Thyroid gland (tissue), 4 donors: Measurements from ENCODE around the gene MAP3K7CL. TPM values are rescaled to one million over a fixed set of nuclear protein-coding genes. Genes with fewer than 3 reads are reported as not detected.

Experiments
- DNase-seq, 2 donors: peaks; one replicate each; pipeline ENCODE4 v3.0.0-alpha.2; 2019
- H3K27ac ChIP-seq, 3 donors: fragments of 200-600 bp; sonication (generic); 1 replicate in 2 of 3; 2 replicates in 1 of 3; pipeline ENCODE4 v1.5.1; 2016 to 2019; ENCODE audit warnings: mild to moderate bottlenecking in 1 of 3, moderate library complexity in 1 of 3
- H3K27me3 ChIP-seq: fragments of 200-600 bp; sonication (generic); one replicate; pipeline ENCODE4 v1.5.1; 2019
- H3K36me3 ChIP-seq, 2 donors: fragments of 200-600 bp; sonication (generic); one replicate each; pipeline ENCODE4 v1.5.1; 2016 to 2019
- H3K4me1 ChIP-seq, 2 donors: fragments of 200-600 bp; sonication (generic); one replicate each; pipeline ENCODE4 v1.5.1; 2017 to 2019
- H3K4me3 ChIP-seq, 3 donors: fragments of 200-600 bp; sonication (generic); replicated peaks in 1 of 3; 1 replicate in 2 of 3; 2 replicates in 1 of 3; pipeline ENCODE4 v1.5.1; 2016; ENCODE audit warnings: mild to moderate bottlenecking in 1 of 3
- H3K9me3 ChIP-seq: fragments of 200-600 bp; sonication (generic); one replicate; pipeline ENCODE4 v1.5.1; 2017
- POLR2A ChIP-seq, 2 donors: fragments of 450-650 bp; IDR thresholded peaks; one replicate each; pipeline ENCODE4 v1.6.1; 2017; ENCODE audit warnings: antibody characterized with exemption in 2 of 2, mild to moderate bottlenecking in 2 of 2, moderate library complexity in 1 of 2
- WGBS, 2 donors: methylation state at CpG; one replicate each; pipeline ENCODE4 v1.1.5; 2017; 5-methylcytosine and 5-hydroxymethylcytosine counted together
- intact Hi-C: fragments of 100-400 bp; cut with DNase I; formaldehyde crosslinking; loops from one replicate; pipeline ENCODE4 v1.15.1; 2023
- total RNA-seq, 4 donors: library from RNA; depleted of rRNA; stranded (reverse); fragments of >200 nt; gene quantifications; one replicate each; pipeline ENCODE4 v1.2.3, GENCODE V29; 2016
- TF ChIP-seq, protein P1 (sequence below), 6 experiments: fragments of 200-600 bp in 3 of 6; fragments of 450-650 bp in 3 of 6; sonication (generic) in 3 of 6; IDR thresholded peaks; one replicate each; pipeline ENCODE4 v1.5.1; 2016 to 2019; ENCODE audit warnings: antibody characterized with exemption in 6 of 6, mild to moderate bottlenecking in 2 of 6, inconsistent platforms in 1 of 6, moderate library complexity in 1 of 6

MAP3K7CL gene
- total RNA-seq, 4 donors from 2014 or later = 4.1 to 8.0 (median 4.9) TPM

DNA sequence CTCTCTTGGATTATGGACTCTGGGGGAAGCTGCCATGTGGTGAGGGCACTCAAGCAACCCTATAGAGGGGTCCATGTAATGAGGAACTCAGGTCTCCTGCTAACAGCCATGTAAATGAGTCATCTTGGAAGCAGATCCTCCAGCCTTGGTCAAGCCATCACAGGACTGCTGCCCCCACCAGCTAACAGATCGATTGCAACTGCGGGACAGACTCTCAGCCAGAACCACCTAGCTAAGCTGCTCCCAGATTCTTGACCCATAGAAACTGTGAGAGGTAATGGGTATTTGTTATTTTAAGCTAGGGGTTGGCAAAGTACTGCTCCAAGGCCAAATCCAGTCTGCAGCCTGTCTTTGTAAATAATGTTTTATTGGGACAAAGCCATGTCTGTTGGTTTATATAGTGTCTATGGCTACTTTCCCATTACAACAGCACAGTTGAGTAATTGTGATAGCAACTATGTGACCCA lies 27.6 kb upstream of the MAP3K7CL start:
- WGBS, 2 donors = 94% methylated on average over 2 of the region's 2 CpGs; no CpG with 5 or more reads in 1 of the 2 donors
- DNase-seq = no peak
- intact Hi-C loops = no loop called here
- no peaks in the 10 kb centered on the region for H3K27me3 ChIP-seq
- TF ChIP-seq, protein P1, sequence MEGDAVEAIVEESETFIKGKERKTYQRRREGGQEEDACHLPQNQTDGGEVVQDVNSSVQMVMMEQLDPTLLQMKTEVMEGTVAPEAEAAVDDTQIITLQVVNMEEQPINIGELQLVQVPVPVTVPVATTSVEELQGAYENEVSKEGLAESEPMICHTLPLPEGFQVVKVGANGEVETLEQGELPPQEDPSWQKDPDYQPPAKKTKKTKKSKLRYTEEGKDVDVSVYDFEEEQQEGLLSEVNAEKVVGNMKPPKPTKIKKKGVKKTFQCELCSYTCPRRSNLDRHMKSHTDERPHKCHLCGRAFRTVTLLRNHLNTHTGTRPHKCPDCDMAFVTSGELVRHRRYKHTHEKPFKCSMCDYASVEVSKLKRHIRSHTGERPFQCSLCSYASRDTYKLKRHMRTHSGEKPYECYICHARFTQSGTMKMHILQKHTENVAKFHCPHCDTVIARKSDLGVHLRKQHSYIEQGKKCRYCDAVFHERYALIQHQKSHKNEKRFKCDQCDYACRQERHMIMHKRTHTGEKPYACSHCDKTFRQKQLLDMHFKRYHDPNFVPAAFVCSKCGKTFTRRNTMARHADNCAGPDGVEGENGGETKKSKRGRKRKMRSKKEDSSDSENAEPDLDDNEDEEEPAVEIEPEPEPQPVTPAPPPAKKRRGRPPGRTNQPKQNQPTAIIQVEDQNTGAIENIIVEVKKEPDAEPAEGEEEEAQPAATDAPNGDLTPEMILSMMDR (IDR thresholded peaks at IDR 0.05) = no peak
- no peak for TF ChIP-seq POLR2A (IDR thresholded peaks at IDR 0.05)
- H3K36me3 ChIP-seq = no peaks in the 10 kb centered on the region
- no peak overlapping the region for H3K27ac ChIP-seq
- H3K9me3 ChIP-seq = no peaks in the 10 kb centered on the region
- H3K4me1 ChIP-seq = no peaks in the 10 kb centered on the region
- H3K4me3 ChIP-seq = no peak overlapping the region

DNA sequence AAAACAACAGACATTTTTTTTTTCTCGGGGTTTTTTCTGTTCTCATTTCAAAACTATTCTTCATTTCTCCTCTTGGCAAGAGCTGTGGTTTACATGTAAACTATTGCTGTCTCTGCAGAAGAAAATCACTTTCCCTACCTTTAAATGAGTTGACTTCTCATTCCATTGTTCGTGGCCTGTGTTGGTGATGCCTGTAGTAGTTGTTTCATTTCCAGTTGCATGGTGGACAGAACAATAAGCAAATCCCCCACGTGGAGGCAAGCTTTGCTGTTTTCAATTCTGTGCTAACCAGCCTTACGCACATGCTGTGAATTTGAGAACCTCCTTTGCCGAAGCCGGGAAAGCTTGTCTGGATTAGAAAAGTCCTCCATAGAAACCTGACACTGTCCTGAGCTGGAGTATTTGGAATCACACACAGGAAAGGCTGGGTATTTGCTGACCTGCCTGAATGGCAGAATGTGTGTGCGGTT lies 26.2 kb upstream of the MAP3K7CL start:
- H3K4me3 ChIP-seq = no peak overlapping the region
- intact Hi-C loops = no loop called here
- no peaks in the 10 kb centered on the region for H3K4me1 ChIP-seq
- no peaks in the 10 kb centered on the region for H3K36me3 ChIP-seq
- H3K27me3 ChIP-seq = no peaks in the 10 kb centered on the region
- TF ChIP-seq POLR2A (IDR thresholded peaks at IDR 0.05) = no peak
- TF ChIP-seq, protein P1 (IDR thresholded peaks at IDR 0.05) = no peak
- H3K9me3 ChIP-seq = no peaks in the 10 kb centered on the region
- no peak for DNase-seq
- WGBS, 2 donors = 65 to 66% methylated on average over 7 of the region's 7 CpGs
- H3K27ac ChIP-seq = no peak overlapping the region

DNA sequence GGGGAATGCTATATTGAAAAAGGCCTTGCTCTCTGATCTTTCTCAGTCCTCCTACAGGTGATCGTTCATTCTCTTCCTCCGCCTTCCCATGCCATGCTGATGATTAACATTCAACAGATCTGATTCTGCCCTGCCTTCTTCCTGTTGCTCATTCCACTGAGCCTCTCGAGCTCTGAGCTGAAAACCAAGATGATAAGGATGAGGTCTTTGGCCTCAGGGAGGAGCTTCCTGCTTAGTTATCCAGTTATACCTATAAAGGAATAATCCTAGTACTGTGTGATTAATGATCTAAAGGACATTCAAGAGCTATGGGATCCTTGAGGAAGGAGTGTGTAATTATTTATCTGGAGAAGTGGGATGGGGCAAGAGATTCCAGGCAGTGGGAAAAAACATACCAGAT lies 25.2 kb upstream of the MAP3K7CL start:
- no peak for TF ChIP-seq POLR2A (IDR thresholded peaks at IDR 0.05)
- TF ChIP-seq, protein P1 (IDR thresholded peaks at IDR 0.05) = no peak
- intact Hi-C loops = no loop called here
- Histone ChIP-seq H3K27ac (no peak overlapping the region), H3K27me3 (no peaks in the 10 kb centered on the region), H3K9me3 (no peaks in the 10 kb centered on the region), H3K4me3 (no peak overlapping the region), H3K4me1 (no peaks in the 10 kb centered on the region), H3K36me3 (no peaks in the 10 kb centered on the region)
- DNase-seq = no peak
- WGBS, 2 donors = 84 to 87% methylated on average over 3 of the region's 3 CpGs

DNA sequence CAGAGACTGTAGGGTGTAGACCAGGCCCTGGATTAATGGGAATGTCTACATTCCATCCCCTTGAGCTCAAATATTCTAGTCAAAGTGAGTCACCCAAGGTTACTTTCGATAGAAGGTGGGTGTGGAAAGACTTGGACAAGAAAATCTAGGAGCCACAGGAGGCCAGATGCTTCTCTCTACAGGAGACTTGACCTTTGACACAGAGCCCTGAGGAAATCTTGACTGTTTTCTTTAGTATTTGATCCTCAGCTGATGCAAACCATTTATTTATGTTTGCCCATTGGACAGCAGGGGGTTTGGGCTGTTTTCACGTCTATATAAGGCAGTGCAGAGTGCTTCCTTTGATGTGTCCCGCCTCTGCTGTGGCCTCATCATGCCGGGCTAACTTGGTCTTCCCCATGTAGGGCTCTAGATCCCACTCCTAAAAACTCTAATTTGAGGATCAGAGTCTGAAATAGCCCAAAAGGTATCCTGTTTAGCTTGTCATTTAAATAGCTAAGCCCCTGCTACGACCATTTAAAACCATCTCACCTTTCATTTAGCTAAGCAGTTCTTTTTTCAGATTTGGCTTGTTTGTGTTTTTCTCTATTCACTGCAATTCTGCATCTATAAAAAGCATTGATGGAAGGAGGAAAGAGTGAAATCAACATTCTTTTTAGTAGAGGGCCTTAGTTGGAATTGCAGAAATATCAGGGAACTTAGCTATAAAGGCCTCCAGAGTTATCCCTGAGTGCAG lies 15.5 kb upstream of the MAP3K7CL start:
- Histone ChIP-seq H3K36me3 (no peaks in the 10 kb centered on the region), H3K27ac (no peak overlapping the region)

DNA sequence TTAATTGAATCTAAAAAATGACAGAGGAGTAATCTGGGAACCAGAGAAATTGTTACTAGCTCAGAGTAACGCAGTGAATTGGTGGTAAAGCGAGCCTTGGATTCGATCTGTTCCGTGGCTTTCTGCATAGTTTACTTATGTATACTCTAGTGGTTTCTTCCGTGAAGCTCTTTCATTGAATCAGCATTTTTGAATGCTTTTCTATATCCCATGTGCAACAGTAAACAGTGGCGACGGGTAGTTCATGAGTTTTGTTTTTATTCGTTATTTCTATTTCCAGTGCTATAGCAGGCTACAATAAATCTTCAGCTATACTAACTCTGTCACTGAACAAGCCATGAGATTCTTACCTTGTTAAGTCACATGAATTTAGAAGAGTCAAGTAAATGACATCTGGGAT lies 14.5 kb upstream of the MAP3K7CL start:
- Histone ChIP-seq H3K27ac (no peak overlapping the region), H3K4me1 (no peaks in the 10 kb centered on the region), H3K4me3 (no peak overlapping the region), H3K9me3 (no peaks in the 10 kb centered on the region), H3K27me3 (no peaks in the 10 kb centered on the region), H3K36me3 (no peaks in the 10 kb centered on the region)
- no peak for DNase-seq
- TF ChIP-seq POLR2A (IDR thresholded peaks at IDR 0.05) = no peak
- TF ChIP-seq, protein P1 (IDR thresholded peaks at IDR 0.05) = no peak
- intact Hi-C loops = no loop called here
- WGBS, 2 donors = 92% methylated on average over 8 of the region's 8 CpGs

More for the DNA sequence above, 15.5 kb upstream of the MAP3K7CL start:
- Histone ChIP-seq H3K4me1 (no peaks in the 10 kb centered on the region), H3K4me3 (no peak overlapping the region), H3K27me3 (no peaks in the 10 kb centered on the region), H3K9me3 (no peaks in the 10 kb centered on the region)
- no peak for DNase-seq
- intact Hi-C loops = no loop called here
- 67 to 72% methylated on average over 5 of the region's 5 CpGs for WGBS, 2 donors
- TF ChIP-seq, protein P1 (IDR thresholded peaks at IDR 0.05) = no peak
- TF ChIP-seq POLR2A (IDR thresholded peaks at IDR 0.05) = no peak
